Heart right ventricle (tissue), 16 donors: ENCODE results near the gene MOB3B. TPM values are rescaled to one million over a fixed set of nuclear protein-coding genes. Genes with fewer than 3 reads are reported as not detected.

ENCODE experiments used
- ATAC-seq, 8 donors: fragments of 200-7000 bp; cut with Tn5 transposase; one replicate each; pipeline ENCODE4 v1.9.1; 2020; ENCODE audit warnings: mild to moderate bottlenecking in 8 of 8, moderate library complexity in 8 of 8, moderate number of reproducible peaks in 1 of 8
- DNase-seq, 2 donors: peaks; one replicate each; pipeline ENCODE4 v3.0.0-alpha.2; 2020
- H3K27ac ChIP-seq, 10 donors: fragments of 200-600 bp; sonication (generic) in 2 of 10; one replicate each; pipeline versions ENCODE4 v1.5.0 to v1.8.0; 2020 to 2022; ENCODE audit warnings: mild to moderate bottlenecking in 3 of 10
- H3K27me3 ChIP-seq, 7 donors: fragments of 200-600 bp; one replicate each; pipeline ENCODE4 v1.8.0; 2021 to 2022; ENCODE audit warnings: mild to moderate bottlenecking in 2 of 7
- H3K36me3 ChIP-seq, 9 donors: fragments of 200-600 bp; sonication (generic) in 1 of 9; one replicate each; pipeline versions ENCODE4 v1.5.0 to v1.8.0; 2020 to 2022; ENCODE audit warnings: mild to moderate bottlenecking in 2 of 9
- H3K4me1 ChIP-seq, 9 donors: fragments of 200-600 bp; sonication (generic) in 1 of 9; one replicate each; pipeline versions ENCODE4 v1.5.0 to v1.8.0; 2020 to 2022; ENCODE audit warnings: mild to moderate bottlenecking in 4 of 9
- H3K4me3 ChIP-seq, 10 donors: fragments of 200-600 bp; sonication (generic) in 2 of 10; one replicate each; pipeline versions ENCODE4 v1.5.0 to v1.8.0; 2020 to 2022; ENCODE audit warnings: mild to moderate bottlenecking in 7 of 10, moderate library complexity in 2 of 10
- H3K9me3 ChIP-seq, 11 donors: fragments of 200-600 bp in 10 of 11; sonication (generic) in 2 of 11; one replicate each; pipeline versions ENCODE4 v1.5.0 to v1.8.0; 2013 to 2022; ENCODE audit warnings: mild to moderate bottlenecking in 2 of 11, control low read depth in 1 of 11, moderate library complexity in 1 of 11
- WGBS, 2 donors: extraction: QIAGEN DNeasy Blood & Tissue Kit; methylation state at CpG; one replicate each; pipeline ENCODE4 v1.1.7; 2013; ENCODE audit warnings: inconsistent platforms in 1 of 2; 5-methylcytosine and 5-hydroxymethylcytosine counted together
- intact Hi-C, 10 donors: fragments of 100-400 bp; cut with DNase I; formaldehyde crosslinking; loops; one replicate each; pipeline versions ENCODE4 v1.11.1 to v1.14.2; 2022
- polyA plus RNA-seq, 2 donors: library from polyadenylated mRNA; stranded (reverse); fragments of 200-250 nt; gene quantifications; one replicate each; pipeline ENCODE4 v1.2.3, GENCODE V29; 2013
- total RNA-seq, 10 donors: library from RNA; stranded (reverse); fragmentation: NEBNext Ultra II Directional in 3 of 10; extraction: Animal tissue kit (Norgen Biotek cat#: 25700) in 3 of 10; gene quantifications; one replicate each; pipeline versions ENCODE4 v1.2.1 to v1.2.4, GENCODE V29; 2021 to 2023
- TF ChIP-seq, protein P1 (sequence below), 9 donors: fragments of 200-600 bp; sonication (generic) in 2 of 9; IDR thresholded peaks; one replicate each; pipeline versions ENCODE4 v1.5.0 to v1.8.0; 2021 to 2022; ENCODE audit warnings: antibody characterized with exemption in 9 of 9, mild to moderate bottlenecking in 5 of 9, moderate library complexity in 1 of 9
- donor health status: Arrhythmogenic right ventricular cardiomyopathy.
- donor health status: ischemic (EF 13 %, LVEDD 7.1; RV severe dilation, severe dysfunction).
- donor health status: healthy with polysubstance abuse.
- donor health status: DM: no; HTN: yes; CAD: no.
- donor health status: DM: no; HTN: no; CAD: no.
- donor health status: ischemic (EF 25% LVEDD 6.9; RV normal size, moderate dysfunction).
- donor health status: ischemic (EF 25% LVEDD 5.7; RV mildly dilated, moderate dysfunction).
- donor health status: healthy.
- donor health status: DM: yes; HTN: yes; CAD: no.
- donor health status: Ischemic cardiomyopathy.
- donor health status: ischemic (EF 35%, LVEDD 5.7; RV mildly dilated, moderate dysfunction).
- donor health status: nonischemic (EF 11% LVEDD 7.7; RV severe dilation, severe dysfunction).
- donor health status: DM: yes; HTN: yes; CAD: no.
- donor health status: PGD.
- donor health status: ischemic (EF 29% LVEDD 5.4; RV normal size, mild dysfunction).
- donor health status: nonischemic (EF 23%, LVEDD 6.1; RV moderate dilation, normal function).

MOB3B gene
- total and polyA plus RNA-seq, 12 donors: 0.39 to 2.3 (median 1.3) TPM

DNA sequence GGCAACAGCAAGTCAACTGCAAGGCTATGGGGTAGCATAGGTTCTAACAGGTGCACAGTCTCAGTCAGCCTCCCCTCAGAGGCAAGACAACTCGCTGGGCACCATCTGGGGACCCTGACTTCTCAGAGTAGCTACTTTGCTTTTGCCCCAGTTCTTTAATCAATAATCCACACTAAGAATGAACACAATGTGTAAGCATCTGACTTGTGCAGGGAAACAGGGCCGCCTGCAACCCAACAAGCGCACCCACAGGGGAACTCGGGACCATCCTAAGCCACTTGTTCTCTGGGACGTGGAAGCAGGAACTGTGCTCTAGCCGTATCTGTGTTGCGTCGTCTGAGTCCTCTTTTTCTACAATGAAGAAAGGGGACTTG is 1.9 kb downstream of the MOB3B start:
- TF ChIP-seq, protein P1, sequence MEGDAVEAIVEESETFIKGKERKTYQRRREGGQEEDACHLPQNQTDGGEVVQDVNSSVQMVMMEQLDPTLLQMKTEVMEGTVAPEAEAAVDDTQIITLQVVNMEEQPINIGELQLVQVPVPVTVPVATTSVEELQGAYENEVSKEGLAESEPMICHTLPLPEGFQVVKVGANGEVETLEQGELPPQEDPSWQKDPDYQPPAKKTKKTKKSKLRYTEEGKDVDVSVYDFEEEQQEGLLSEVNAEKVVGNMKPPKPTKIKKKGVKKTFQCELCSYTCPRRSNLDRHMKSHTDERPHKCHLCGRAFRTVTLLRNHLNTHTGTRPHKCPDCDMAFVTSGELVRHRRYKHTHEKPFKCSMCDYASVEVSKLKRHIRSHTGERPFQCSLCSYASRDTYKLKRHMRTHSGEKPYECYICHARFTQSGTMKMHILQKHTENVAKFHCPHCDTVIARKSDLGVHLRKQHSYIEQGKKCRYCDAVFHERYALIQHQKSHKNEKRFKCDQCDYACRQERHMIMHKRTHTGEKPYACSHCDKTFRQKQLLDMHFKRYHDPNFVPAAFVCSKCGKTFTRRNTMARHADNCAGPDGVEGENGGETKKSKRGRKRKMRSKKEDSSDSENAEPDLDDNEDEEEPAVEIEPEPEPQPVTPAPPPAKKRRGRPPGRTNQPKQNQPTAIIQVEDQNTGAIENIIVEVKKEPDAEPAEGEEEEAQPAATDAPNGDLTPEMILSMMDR (IDR thresholded peaks at IDR 0.05): no peak
- peak overlapping the region in 8 of 10 donors; percentile 60 to 83 (median 76) for H3K4me3 ChIP-seq
- 54 to 60% methylated on average over 8 of the region's 8 CpGs for WGBS, 2 donors
- DNase-seq (no peak), ATAC-seq (peak in 5 of 8 donors; percentile 1 to 32 (median 8))
- H3K27ac ChIP-seq: peak overlapping the region in 8 of 10 donors; percentile 52 to 87 (median 78)
- no peaks in the 10 kb centered on the region for H3K27me3 ChIP-seq
- peaks cover 0 to 2% (median 0%) of the 10 kb centered on the region in 9 donors for H3K36me3 ChIP-seq
- H3K9me3 ChIP-seq: no peaks in the 10 kb centered on the region
- intact Hi-C loops: loop anchor here in 7 of 10 donors (2.0 to 10.0 kb wide), 6 partner anchors 53 to 195 kb away; no protein-coding TSS in a partner anchor
- H3K4me1 ChIP-seq: peaks cover 0 to 20% (median 7%) of the 10 kb centered on the region in 9 donors

DNA sequence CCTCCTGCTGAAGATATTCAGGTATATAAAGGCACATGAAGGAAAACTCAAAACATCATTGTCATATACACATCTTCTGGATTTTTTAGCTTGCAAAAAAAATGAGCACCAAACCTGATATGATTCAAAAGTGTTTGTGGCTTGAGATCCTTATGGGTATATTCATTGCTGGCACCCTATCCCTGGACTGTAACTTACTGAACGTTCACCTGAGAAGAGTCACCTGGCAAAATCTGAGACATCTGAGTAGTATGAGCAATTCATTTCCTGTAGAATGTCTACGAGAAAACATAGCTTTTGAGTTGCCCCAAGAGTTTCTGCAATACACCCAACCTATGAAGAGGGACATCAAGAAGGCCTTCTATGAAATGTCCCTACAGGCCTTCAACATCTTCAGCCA is 5.4 kb downstream of the MOB3B start, which contains the start of gene IFNK:
Gene IFNK, plus strand, starts transcription at position 55 of the 400 bp plus-strand sequence. Its CDS starts 47 bp downstream, at position 102.
- Histone ChIP-seq H3K4me1 (peaks cover 0 to 15% (median 7%) of the 10 kb centered on the region in 9 donors), H3K36me3 (peaks cover 0 to 2% (median 0%) of the 10 kb centered on the region in 9 donors), H3K4me3 (no peak within 1 kb of the TSS), H3K27me3 (no peaks in the 10 kb centered on the region), H3K27ac (no peak within 1 kb of the TSS), H3K9me3 (no peaks in the 10 kb centered on the region)
- WGBS, 2 donors: 92 to 99% methylated on average over 2 of the region's 2 CpGs
- no peak for DNase-seq
- ATAC-seq: no peak
- TF ChIP-seq, protein P1 (IDR thresholded peaks at IDR 0.05): no peak
- intact Hi-C loops: loop anchor here in 3 of 10 donors (10.0 kb wide), 3 partner anchors 49 to 89 kb away; no protein-coding TSS in a partner anchor

DNA sequence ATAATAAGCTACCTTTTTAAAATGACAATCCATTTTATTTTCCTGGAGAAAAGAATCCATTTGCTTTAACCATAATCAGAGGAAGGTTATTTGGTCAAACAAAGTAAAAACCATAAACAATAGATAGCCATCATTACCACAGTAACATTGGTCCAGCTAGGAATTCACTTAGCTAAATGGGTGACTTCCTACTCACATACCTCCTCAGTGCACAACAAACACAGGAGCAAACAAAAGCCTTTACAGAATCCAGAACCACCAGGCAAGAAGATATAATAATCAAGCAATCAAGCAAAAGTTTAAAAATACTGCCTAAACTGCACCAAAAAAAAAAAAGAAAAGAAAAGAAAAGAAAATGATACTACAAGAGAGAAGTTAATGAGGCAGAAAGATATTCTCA is 6.5 kb downstream of the MOB3B start:
- no peak overlapping the region for H3K4me3 ChIP-seq
- TF ChIP-seq, protein P1 (IDR thresholded peaks at IDR 0.05): no peak
- no peaks in the 10 kb centered on the region for H3K27me3 ChIP-seq
- H3K36me3 ChIP-seq: peaks cover 0 to 2% (median 0%) of the 10 kb centered on the region in 9 donors
- ATAC-seq (no peak), DNase-seq (no peak)
- intact Hi-C loops: loop anchor here in 3 of 10 donors (10.0 kb wide), 3 partner anchors 48 to 88 kb away; no protein-coding TSS in a partner anchor
- H3K9me3 ChIP-seq: no peaks in the 10 kb centered on the region
- peaks cover 0 to 15% (median 3%) of the 10 kb centered on the region in 9 donors for H3K4me1 ChIP-seq
- no peak overlapping the region for H3K27ac ChIP-seq

DNA sequence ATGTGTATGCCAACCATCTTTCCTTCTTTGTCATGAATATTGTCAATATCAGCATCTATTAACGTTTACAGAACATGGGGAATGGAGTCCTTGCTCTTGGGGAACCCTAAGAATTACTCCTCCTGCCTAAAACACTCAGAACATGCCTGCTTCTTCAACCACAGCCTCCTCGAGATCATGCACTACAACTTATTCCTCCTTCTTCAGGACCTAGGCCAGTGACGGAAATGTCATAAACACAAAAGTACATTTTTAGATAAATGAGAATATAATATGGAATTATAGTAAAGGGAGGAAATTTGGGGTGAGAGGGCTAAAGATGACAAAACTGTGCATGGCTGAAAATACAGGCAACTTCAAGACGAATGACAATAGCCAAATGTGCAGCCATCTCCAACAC is 8.6 kb downstream of the MOB3B start:
- intact Hi-C loops: loop anchor here in 3 of 10 donors (10.0 kb wide), 3 partner anchors 46 to 86 kb away; no protein-coding TSS in a partner anchor
- TF ChIP-seq, protein P1 (IDR thresholded peaks at IDR 0.05): no peak
- no peaks in the 10 kb centered on the region for H3K9me3 ChIP-seq
- peaks cover 0 to 2% (median 0%) of the 10 kb centered on the region in 9 donors for H3K36me3 ChIP-seq
- no peak for ATAC-seq
- peaks cover 0 to 2% (median 0%) of the 10 kb centered on the region in 9 donors for H3K4me1 ChIP-seq
- no peak overlapping the region for H3K27ac ChIP-seq
- no peak overlapping the region for H3K4me3 ChIP-seq
- H3K27me3 ChIP-seq: no peaks in the 10 kb centered on the region
- 91 to 94% methylated on average over 4 of the region's 4 CpGs for WGBS, 2 donors
- DNase-seq: no peak
